LNCAP (cell line): Measurements from ENCODE around the gene OR10G7.

Experiments used
- CTCF ChIP-seq: fragments of 450-650 bp; IDR thresholded peaks from 2 replicates; pipeline ENCODE4 v1.5.1; 2017; ENCODE audit warnings: mild to moderate bottlenecking

OR10G7 gene

GRCh38 chr11:124070915-124071622, 29.9 kb upstream of the OR10G7 start:
- peak; percentile 71 for TF ChIP-seq CTCF

GRCh38 chr11:124069429-124070401, 28.6 kb upstream of the OR10G7 start:
- peak; percentile 69 for TF ChIP-seq CTCF

GRCh38 chr11:124068601-124069110, 27.5 kb upstream of the OR10G7 start:
- no peak for TF ChIP-seq CTCF

GRCh38 chr11:124052966-124053365, 11.8 kb upstream of the OR10G7 start:
- TF ChIP-seq CTCF = no peak

GRCh38 chr11:124050748-124051147, 9.6 kb upstream of the OR10G7 start:
- no peak for TF ChIP-seq CTCF

GRCh38 chr11:124043420-124043819, 2.3 kb upstream of the OR10G7 start:
- TF ChIP-seq CTCF = no peak

- no peak for TF ChIP-seq CTCF
Observed at GRCh38 chr11:124039557-124039956, 1.6 kb downstream of the OR10G7 start.
